H54 (cell line): ENCODE results near the gene CNBD2.
"Not testable (repeated sequence)": the region's sequence is repeated elsewhere in the genome, so short reads cannot be mapped to it uniquely, and the experiment has no call there.

ENCODE experiments used
- DNase-seq: peaks from one replicate; pipeline ENCODE4 v3.0.0; 2011; ENCODE audit warnings: low spot score, mixed read lengths; ENCODE audit not compliant: insufficient read length
- FAIRE-seq: peaks from 3 replicates; lab custom pipeline; 2011; peaks lifted over from hg19 to GRCh38; lab: Jason Lieb, UNC
- POLR2A ChIP-seq: IDR thresholded peaks from 2 replicates; pipeline ENCODE4 v1.6.1; 2011; ENCODE audit warnings: low read depth, mild to moderate bottlenecking, low read length

Gene CNBD2

GRCh38 chr20:36071848-36072247 lies 103.5 kb downstream of the CNBD2 start:
- no peak for TF ChIP-seq POLR2A
- DNase-seq, result no peak
- no peak for FAIRE-seq

DNA sequence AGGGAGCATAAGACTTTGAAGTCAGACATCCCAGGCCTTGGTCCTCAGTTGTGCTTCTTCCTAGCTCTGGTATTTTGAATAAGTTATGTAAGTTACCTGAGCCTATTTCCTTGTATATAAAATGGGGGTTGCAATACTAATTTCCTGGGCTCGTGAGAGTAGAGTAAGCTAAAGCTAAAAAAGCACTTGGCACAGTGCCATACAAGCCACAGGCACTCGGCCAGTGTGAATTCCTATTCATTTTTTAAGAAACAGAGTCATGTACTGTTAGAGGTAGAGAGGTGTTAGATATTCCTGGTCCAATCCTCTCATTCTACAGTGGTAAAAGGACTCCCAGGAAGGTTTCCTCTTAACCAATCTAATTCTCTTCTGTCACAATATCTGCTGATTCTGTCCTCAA lies 106.6 kb downstream of the CNBD2 start:
- no peak for FAIRE-seq
- no peak for TF ChIP-seq POLR2A
- DNase-seq, result no peak

DNA sequence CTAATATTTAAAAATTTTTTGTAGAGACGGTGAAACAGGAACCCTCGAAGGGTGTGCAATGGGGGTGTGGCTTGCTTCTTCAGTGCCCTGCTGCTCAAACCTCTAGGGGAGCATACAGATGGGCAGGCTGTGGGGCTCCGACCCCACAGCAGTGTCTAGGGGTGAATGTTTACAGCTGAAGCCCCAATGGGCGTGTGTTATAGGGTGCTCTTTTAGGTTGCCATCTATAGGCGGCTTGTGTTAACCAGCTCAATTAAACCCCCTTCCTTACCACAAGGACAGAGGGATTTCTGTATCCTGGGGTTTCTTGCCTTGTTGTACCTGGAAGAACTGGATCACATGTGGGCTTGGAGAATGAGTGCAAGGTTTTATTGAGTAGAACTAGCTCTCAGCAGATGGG lies 109.4 kb downstream of the CNBD2 start:
- not testable (repeated sequence) for FAIRE-seq, DNase-seq

GRCh38 chr20:36079486-36079885 lies 111.1 kb downstream of the CNBD2 start:
- no peak for FAIRE-seq
- no peak for DNase-seq
- no peak for TF ChIP-seq POLR2A

GRCh38 chr20:36079984-36080383 lies 111.6 kb downstream of the CNBD2 start:
- DNase-seq, result not testable (repeated sequence)

More at GRCh38 chr20:36079984-36080383, 111.6 kb downstream of the CNBD2 start:
- not testable (repeated sequence) for FAIRE-seq
